Suppressor macrophage treated with lipopolysaccharide for 1 hour (primary cell): ENCODE results near the gene RARG.
"Not testable (repeated sequence)": the region's sequence is repeated elsewhere in the genome, so short reads cannot be mapped to it uniquely, and the experiment has no call there.

Experiments
- DNase-seq, 3 donors: peaks; one replicate each; pipeline ENCODE4 v3.0.0-alpha.2; 2020 to 2022

The RARG gene

DNA sequence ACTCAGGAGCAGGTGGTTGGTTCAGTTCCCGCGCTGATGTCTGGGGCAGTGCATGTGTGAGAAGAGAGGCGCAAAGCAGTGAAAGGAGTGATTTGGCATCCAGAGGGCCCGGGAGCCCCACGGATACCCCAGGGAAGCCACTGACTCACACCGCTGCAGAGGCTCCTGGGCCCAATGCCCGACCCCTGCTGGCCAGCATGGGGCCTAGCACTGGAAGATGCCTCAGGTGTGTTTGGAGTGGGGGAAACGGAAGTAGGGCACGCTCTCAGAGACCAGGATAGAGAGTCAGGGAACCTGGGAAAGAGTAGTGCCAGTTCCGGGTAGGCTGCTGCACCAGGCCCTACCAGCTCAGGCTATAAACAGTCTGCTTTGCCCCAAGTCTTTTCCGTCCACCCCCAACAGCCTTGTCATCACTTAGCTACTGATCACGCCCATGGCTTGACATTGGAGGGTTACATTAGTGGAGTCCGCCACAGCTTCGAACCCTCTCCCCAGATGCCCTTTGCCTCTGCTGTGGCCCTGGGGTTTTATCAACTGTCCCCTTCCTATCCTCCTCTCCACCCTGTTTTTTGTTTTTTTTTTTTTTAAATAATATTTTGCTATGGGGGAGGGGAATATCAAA lies 41.8 kb downstream of the RARG start:
- peak in 2 of 3 donors; percentile 39 to 45 for DNase-seq

GRCh38 chr12:53187145-53187899 lies 44.7 kb downstream of the RARG start:
- no peak for DNase-seq

GRCh38 chr12:53186745-53187144 lies 45.3 kb downstream of the RARG start:
- DNase-seq = no peak

DNA sequence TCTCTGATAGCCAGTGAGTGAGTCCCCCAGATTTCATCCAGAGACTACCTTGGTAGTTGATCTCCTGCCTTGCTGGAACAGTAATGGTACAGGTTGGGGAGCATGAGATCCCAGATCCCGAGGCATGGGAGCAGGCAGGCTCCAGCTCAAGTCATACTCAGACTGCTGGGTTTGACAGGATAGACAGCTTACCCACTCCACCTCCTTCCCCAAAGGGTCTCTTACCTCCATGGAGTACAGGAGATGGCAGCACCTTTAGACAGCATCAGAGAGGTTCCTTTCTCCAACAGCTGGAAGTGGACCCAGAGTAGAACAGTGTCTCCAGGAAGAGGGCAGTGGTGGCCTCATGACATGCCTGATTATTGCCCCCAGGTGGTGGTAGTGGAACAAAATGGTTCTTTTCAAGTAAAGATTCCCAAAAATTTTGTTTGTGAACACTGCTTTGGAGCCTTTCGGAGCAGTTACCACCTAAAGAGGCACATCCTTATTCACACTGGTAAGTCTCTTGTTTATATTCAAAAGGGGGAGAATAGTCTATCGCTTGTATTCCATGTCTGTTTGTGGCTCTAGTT lies 46.3 kb downstream of the RARG start:
- no peak for DNase-seq

DNA sequence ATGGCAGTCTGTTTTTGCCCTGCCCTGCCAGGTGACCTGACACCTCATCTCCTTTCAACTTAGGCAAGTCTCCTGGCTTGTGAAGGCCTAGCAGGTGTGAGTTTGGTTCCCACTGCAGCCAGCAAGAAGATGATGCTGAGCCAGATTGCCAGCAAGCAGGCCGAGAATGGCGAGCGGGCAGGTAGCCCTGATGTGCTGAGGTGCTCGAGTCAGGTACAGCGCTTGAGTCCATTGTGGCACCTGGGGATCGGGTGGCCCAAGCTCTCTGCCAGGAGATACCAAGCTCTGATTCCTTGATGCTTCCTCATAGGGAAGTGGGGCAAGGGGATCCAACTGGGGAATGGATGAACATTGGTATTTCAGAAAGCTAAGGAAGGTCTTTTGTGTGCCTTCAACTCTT lies 47.2 kb downstream of the RARG start:
- DNase-seq = no peak

DNA sequence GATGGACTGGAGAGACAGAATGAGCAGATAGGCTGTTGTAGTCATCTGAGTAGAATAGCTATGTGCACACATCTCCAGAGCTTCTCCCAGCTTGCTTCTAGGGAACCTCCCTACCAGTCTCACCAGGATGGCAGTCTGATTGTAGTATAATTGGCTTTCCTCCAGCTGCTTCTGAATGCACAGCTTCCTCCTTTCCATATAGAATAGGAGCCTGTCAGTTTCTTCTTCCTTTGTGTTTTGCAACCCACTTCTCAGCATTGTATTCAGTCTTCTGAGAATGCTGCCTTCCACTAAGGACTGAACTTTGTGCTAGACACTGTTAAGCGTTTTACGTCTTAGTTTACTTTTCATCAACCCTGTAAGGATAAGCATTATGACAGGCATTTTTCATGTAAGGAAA lies 49.1 kb downstream of the RARG start:
- peak; percentile 73 to 80 (median 80) for DNase-seq

DNA sequence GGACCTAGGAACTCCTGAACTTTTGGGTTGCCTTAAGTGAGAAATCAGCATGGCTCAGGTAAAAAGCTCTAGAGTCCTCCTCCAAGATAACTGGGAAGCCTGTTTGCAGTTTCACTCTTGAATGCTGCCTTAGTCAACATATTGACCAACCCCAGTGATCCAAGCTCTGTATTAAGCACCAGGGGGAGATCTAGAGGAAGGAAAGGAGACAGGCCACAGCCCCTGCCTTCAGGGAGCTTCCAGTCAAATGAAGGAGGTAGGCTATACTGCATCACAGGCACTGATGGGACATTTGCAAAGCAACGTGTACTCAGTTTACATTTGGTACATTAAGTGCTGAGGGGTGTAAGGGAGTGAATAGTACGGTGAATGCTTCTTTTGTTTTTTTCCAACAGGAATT lies 50.1 kb downstream of the RARG start:
- DNase-seq = peak in 1 of 3 donors; percentile 32

GRCh38 chr12:53180931-53181645 lies 50.9 kb downstream of the RARG start:
- DNase-seq = peak; percentile 54 to 78 (median 57)

DNA sequence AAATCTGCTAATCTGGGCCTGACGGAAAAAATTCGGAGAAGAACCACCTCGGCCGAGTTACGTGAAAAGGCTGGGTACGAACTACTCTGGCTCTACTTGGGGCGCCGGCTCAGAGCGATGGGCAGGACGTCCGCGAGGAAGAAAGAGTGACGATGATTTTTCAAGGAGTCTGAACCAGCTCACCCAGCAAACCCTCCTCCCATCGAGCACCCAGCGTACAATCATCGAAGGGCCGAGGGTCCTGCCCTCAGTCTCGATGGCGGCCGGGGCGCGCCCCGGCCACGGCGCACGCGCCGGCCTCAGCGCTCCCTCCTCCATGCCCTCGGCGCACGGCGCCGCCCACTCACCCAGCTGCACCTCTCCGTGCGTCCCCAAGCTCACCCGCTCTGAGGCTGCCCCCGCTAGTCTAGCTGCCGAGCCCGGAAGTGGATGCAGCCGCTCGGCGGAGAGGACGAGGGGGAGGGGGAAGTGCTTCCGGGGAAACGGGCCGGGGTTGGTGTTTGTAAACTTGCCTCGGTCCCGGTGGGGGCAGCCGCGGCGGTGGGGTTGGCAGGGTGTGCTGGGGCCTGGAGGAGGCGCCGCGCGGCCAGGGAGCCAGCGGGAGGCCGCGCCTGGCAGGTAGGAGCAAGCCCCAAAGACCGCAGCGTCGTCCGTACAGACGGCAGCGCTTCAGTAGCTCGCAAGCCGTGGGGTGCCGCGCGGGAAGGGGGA lies 51.6 kb downstream of the RARG start, which contains the start of the genes CSAD and ZNF740:
TSS of gene CSAD (minus strand) at position 706 of the 711 bp plus-strand sequence. CDS start 7,455 bp downstream, outside the sequence.
TSS of gene ZNF740 (plus strand) at position 503 of the 711 bp plus-strand sequence. CDS start 1,262 bp downstream, outside the sequence.
- DNase-seq = peak; percentile 96 to 97 (median 96)

GRCh38 chr12:53179687-53180219 lies 52.3 kb downstream of the RARG start:
- DNase-seq = peak; percentile 19 to 25 (median 25)

GRCh38 chr12:53178803-53179202 lies 53.2 kb downstream of the RARG start:
- not testable (repeated sequence) for DNase-seq

- DNase-seq = not testable (repeated sequence)
Observed at GRCh38 chr12:53177447-53177846, 54.6 kb downstream of the RARG start.

DNA sequence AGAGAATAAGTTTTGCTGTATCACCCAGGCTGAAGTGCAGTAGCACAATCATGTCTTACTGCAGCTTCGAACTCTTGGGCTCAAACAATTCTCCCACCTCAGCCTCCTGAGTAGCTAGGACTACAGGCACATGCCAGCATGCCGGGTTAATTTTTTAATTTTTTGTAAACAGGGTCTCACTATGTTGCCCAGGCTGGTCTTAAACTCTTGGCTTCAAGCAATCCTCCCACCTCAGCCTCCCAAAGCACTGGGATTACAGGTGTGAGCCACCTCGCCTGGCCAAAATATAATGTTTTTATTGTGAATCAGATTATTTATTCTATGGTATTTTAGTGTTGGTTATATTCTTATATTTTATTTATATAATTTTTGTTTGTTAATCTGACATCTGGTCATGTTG lies 55.3 kb downstream of the RARG start:
- no peak for DNase-seq

DNA sequence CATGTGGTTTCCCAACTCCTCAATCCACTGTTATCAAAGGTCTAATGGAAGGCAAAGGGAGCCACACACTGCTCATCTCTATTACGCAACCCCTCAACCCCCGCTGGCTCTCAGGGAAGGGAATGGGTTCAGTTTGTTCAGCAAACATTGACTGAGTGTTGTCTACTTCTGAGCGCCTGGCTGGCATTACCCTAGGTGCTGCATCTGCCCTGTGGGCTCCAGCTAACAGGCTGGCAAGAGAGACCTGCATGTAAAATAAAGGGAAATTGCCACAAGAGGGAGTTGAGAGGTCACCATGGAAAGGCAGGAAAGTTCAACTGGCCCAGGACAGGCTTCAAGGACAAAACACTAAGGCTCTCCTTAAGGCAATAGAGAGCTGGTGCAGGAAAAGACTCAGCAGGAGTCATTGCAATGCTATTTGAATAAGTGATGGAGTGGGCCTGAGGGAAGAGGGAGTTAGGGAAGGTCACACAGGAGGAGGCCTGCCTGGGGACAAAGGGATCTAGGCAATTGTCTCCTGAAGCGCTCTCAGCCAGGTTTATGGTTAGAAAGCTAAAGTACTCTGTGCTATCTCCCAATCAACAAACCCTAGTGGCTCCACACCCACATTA lies 57.0 kb downstream of the RARG start:
- DNase-seq = peak; percentile 53 to 54 (median 54)

DNA sequence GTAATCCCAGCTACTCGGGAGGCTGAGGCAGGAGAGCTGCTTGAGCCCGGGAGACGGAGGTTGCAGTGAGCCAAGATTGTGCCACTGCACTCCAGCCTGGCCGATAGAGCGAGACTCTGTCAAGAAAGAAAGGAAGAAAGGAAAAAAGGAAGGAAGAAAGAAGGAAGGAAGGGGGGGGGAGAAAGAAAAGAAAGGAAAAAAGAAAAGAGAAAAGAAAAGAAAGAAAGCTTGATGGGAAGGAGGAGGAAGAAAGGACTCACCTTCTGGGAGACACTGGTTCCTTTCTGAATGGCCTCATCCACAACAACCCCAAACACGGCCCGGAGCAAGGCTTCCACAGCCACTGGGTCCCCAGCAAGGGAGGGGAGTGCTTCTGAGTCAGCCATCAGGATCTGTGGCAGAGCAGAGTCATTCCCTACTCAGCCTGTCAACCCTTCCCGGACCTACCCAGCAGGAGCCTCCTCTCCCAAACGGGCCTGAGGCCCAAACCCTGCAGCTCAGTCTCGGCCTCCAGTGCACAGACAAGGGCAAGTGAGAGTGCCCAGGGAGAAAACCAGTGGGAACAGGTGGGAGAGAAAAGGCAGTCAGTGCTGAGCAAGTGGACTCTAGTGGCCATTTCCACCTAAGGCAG lies 58.8 kb downstream of the RARG start:
- DNase-seq = no peak

- DNase-seq = no peak
Observed at GRCh38 chr12:53172352-53172751, 59.7 kb downstream of the RARG start.

DNA sequence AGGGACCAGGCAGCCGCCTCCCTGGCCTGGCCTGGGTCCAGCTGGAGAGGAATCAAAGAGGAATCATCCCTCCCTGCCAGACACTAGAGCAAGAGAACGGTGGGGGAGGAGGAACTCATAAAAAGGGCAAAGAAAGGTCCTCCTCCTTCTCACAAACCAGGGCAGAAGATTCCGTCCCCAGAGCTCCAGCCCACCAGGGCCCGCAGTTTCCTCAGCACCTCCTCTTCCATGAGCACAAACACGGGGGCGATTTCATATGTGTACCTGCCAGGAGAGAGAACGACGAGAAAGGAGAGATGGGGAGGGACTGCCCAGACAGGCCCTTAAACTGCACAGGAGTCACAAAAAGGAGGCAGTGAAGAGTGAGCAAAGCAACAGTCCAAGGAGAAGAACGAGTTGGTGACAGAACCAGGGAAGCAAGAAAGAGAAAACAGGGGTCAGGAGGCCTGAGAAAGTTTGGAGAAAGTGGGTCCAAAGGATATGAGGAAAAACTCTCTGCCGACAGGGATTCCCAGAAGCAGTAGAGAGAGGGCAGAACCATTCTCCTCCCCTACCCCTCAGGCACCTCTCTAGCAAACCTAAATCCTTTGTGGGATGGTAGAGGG lies 60.2 kb downstream of the RARG start:
- no peak for DNase-seq

DNA sequence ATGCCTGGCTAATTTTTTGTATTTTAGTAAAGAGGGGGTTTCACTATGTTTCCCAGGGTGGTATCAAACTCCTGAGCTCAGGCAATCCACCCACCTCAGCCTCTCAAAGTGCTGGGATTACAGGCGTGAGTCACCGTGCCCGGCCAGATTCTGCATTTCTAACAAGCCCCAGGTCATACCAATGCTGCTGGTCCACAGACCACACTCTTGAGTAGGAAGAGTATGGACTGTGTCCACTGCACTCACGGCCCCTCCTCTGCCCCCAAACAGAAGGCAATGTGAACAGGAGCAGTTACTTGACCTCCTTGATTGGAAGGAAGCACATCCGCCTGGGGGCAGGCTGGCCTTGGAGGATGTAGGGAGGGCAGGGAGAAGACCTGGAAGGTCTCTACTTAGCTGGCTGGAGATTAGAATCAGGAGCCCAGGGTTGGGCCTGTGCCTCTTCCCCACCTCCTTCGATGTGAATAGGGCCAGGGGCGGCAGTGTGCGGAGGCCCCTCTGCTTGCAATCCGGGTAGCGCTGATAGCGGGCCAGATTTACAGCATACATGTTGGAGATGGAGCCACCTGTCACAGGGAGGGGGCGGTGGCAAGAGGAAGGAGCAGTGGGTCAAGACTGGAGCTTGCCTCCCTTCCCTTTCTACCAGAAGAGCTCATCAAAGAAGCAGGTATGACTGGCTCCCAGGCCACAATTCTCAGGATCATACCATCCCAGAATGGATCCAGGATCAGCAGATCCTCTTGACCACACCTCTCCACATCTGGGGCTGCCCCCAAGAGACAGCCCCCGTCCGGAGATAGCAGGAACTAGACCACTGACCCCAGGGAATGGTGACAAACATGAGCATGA lies 60.9 kb downstream of the RARG start:
- no peak for DNase-seq

- DNase-seq = no peak
Observed at GRCh38 chr12:53170215-53170614, 61.8 kb downstream of the RARG start.

GRCh38 chr12:53169644-53170043 lies 62.4 kb downstream of the RARG start:
- DNase-seq = no peak
